HEK293T (cell line): ENCODE data around the gene PTGES.

Experiments
- ARNT ChIP-seq: fragments of 450-650 bp; IDR thresholded peaks from 2 replicates; pipeline ENCODE4 v1.6.1; 2017; ENCODE audit warnings: mild to moderate bottlenecking
- BHLHE40 ChIP-seq: fragments of 450-650 bp; IDR thresholded peaks from 2 replicates; pipeline ENCODE4 v1.6.1; 2016; ENCODE audit warnings: mild to moderate bottlenecking, moderate library complexity, borderline replicate concordance
- FOXA1 ChIP-seq: fragments of 450-650 bp; IDR thresholded peaks from 2 replicates; pipeline ENCODE4 v1.6.1; 2016; ENCODE audit warnings: mild to moderate bottlenecking
- FOXM1 ChIP-seq: fragments of 450-650 bp; IDR thresholded peaks from 2 replicates; pipeline ENCODE4 v1.6.1; 2017; ENCODE audit warnings: mild to moderate bottlenecking, borderline replicate concordance
- LEF1 ChIP-seq: fragments of 450-650 bp; IDR thresholded peaks from 2 replicates; pipeline ENCODE4 v1.6.1; 2017; ENCODE audit warnings: mild to moderate bottlenecking, borderline replicate concordance
- ZNF384 ChIP-seq: fragments of 450-650 bp; IDR thresholded peaks from 2 replicates; pipeline ENCODE4 v1.6.1; 2016

DNA sequence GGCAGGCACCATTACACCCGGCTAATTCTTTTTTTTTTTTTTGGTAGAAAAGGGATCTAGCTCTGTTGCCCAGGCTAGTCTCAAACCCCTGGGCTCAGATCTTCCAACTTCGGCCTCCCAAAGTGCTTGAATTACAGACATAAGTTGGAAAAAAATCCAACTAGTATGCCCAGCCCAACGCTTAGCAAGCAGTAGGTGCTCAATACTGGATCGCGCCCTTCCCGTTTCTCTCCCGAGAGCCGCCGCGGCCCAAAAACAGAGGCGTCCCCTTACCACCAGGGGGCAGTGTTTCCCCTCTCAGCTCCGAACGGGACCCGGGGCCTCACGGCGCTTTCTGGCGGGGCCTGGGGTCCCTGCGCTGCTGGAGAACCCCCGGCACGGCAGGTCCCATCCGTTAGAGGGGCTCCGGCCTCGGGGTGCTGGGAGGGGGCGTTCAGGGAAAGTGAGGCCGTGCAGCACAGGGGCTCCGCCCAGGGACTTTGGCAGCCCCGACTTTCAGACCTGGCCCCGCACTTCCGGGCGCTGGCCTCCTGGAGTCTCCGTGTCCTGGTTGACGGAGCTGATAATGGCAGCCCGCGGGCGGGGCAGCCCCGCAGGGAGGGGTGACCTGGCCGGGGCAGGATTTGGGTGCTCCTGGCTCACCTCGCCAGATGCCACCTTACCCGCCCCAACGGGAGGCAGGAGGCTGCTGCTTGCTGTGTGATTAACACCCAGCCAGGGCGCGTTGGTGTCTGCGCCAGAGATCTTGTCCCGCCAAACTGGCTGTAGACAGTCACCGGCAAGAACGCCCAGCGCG is 15.2 kb downstream of the PTGES start:
- TF ChIP-seq ZNF384, result peak; percentile 70; the same call in 1 of the 2 replicates
- TF ChIP-seq ARNT, result no peak
- no peak for TF ChIP-seq FOXM1
- TF ChIP-seq LEF1, result no peak
- TF ChIP-seq FOXA1, result no peak
- no peak for TF ChIP-seq BHLHE40
